HG03175 (cell line): ENCODE results near the gene DNAAF3.
"Not testable (repeated sequence)": the region's sequence is repeated elsewhere in the genome, so short reads cannot be mapped to it uniquely, and the experiment has no call there.

Experiments used
- ATAC-seq: cut with Tn5 transposase; IDR thresholded peaks from one replicate; pipeline ENCODE4 v1.9.1; 2021; ENCODE audit warnings: mild to moderate bottlenecking, moderate library complexity; ENCODE audit not compliant: unreplicated experiment

Gene DNAAF3

GRCh38 chr19:55166530-55167268 lies at the start of gene DNAAF3:
Gene DNAAF3, minus strand, starts transcription at chr19:55166613. Its CDS starts 200 bp downstream, at chr19:55166413.
- ATAC-seq = peak; percentile 85

- no peak for ATAC-seq
Observed at GRCh38 chr19:55213547-55213946, 47.1 kb upstream of the DNAAF3 start.

GRCh38 chr19:55212447-55212846 lies 46.0 kb upstream of the DNAAF3 start:
- ATAC-seq = no peak

- ATAC-seq = no peak
Observed at GRCh38 chr19:55209693-55210472, 43.5 kb upstream of the DNAAF3 start.

- no peak for ATAC-seq
Observed at GRCh38 chr19:55208880-55209692, 42.7 kb upstream of the DNAAF3 start, which contains the start of gene PTPRH. Gene PTPRH, minus strand, starts transcription at chr19:55209501. Its CDS starts 68 bp downstream, at chr19:55209433.

DNA sequence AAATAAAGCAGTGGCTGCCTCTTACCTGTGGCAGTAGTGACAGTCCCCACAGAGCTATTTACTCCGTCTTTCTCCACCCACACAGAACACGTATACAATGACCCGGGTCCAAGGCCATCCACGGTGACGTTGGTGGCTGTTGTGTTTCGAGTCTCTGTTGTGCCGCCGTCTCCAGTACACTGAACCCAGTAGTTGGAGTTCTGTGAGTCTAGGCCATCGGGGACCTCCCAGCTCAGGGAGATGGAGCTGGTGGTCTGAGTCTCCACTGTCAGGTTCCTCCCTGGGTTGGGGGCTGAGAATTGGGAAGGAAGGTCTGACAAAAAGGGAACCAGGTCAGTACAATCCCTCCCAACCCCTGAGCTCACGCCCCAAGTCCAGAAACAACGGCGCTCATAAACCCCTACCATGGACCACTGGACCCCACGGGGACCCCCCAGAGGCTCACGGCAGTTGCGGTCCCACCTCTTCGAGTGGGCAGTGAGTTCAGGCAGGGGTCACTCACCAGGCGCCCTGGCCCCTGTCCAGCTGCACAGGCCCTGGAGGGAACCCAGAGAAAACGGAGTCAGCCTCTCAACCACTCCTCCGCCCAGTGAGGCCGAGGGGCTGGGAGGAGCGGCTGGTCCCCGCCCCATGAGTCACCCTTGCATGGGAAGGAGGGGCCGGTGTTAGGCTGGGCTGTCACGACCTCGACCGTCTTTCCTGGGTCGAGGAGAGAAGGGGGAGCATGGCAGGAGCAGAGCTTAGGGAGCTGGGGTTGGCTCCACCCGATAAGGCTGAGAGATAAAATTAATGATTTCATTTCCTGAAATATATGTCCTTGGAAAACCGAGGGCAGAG lies 40.5 kb upstream of the DNAAF3 start:
- no peak for ATAC-seq

DNA sequence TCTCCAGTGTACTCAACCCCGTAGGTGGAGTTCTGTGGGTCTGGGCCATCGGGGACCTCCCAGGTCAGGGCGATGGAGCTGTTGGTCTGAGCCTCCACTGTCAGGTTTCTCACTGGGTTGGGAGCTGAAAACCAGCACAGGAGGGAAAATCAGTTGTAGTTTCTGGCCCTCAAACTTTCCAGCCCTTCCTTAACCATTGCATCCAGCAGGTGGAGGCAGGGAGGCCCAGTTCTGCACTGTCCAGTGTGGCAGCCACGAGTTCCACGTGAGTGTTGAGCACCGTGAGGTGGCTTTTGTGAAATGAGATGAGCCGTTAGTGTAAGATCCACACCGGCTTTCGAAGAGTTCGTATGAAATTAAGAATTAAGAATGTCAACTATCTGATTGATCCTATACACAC lies 35.8 kb upstream of the DNAAF3 start:
- ATAC-seq = not testable (repeated sequence)

DNA sequence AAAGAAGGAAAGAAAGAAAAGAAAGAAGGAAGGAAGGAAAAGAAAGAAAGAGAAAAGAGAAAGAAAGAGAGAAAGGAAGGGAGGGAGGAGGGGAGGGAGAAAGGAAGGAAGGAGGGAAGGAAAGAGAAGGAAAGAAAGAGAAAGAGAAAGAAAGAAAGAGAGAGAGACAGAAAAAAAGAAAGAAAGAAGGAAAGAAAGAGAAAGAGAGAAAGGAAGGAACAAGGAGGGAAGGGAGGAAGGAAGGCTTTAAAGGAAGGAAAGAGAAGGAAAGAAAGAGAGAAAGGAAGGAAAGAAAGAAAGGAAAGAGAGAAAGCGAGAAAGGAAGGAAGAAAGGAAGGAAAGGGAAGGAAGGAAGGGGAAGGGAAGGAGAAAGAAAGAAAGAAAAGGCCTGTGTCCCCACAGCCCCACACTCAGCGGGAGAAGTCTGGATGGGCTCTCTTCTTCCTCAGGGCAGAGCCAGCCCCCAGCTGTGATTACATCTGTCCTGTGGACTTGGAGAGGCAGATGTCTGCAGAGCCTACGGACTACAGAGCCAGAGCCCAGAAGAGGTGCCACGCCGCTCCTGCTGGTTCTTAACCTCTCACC lies 33.3 kb upstream of the DNAAF3 start:
- no peak for ATAC-seq

GRCh38 chr19:55198651-55199050 lies 32.2 kb upstream of the DNAAF3 start:
- no peak for ATAC-seq

GRCh38 chr19:55197528-55197927 lies 31.1 kb upstream of the DNAAF3 start:
- no peak for ATAC-seq

GRCh38 chr19:55196803-55197202 lies 30.4 kb upstream of the DNAAF3 start:
- no peak for ATAC-seq

- no peak for ATAC-seq
Observed at GRCh38 chr19:55193481-55193880, 27.1 kb upstream of the DNAAF3 start.

DNA sequence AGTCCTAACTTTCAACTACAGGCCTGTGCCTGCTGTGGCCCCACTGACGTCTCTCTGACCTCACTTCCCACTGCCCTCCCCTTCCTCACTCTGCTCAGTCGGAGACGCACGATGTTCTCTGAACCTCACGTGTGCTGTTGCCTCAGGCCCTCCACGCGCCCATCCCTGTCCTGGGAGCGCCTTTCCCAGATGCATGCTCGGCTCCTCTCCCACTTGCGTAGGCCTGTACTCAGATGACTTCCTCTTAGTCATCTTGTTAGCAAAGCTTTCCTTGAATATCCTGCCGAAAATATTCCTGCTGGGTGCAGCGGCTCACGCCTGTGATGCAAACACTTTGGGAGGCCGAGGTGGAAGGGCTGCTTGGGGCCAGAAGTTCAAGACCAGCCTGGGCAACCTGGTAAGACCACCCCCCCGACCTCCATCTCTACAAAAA lies 23.0 kb upstream of the DNAAF3 start:
- ATAC-seq = no peak

DNA sequence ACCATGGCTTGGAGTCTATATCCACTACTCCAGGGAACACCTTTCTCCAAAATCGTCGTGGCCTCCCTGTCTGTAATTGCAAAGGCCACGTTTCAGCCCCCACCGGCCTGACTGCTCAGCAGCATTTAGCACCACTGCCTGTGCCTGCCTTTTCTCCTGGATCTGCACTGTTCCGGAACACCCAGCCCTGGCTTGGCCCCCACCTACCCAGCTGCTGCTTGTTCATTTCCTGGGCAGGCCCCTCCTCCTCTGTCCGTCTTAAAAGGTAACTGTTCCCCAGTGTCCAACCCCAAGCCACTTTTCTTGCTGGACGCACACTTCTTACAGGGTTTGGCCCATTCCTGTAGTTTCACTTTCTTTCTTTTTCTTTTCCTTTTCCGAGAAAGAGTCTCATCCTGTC lies 22.2 kb upstream of the DNAAF3 start:
- ATAC-seq = no peak

- ATAC-seq = no peak
Observed at GRCh38 chr19:55186080-55186479, 19.7 kb upstream of the DNAAF3 start.

DNA sequence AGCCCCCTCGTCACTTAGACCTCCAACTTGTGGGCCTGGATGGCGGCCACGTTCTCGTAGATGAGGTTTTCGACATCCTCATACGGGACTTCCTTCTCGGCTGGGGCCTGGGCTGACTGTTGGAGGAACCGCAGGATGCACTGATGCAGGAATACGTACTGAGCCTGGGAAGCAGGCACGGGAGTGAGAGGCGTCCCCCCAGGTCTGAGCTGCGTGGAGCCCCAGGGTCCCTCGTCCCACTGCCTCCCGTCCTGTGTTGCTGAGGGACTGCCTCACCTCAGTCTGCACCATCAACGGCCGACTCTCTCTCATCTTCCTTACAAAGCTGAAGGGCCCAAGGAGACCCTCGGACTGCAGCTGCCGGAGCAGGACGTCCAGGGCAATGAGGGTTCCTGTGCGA lies 15.3 kb upstream of the DNAAF3 start:
- ATAC-seq = no peak

- ATAC-seq = no peak
Observed at GRCh38 chr19:55179606-55180484, 13.4 kb upstream of the DNAAF3 start, which contains the start of gene SYT5. Gene SYT5, minus strand, starts transcription at chr19:55180289. Its CDS starts 1,248 bp downstream, at chr19:55179041.

GRCh38 chr19:55178781-55179599 lies 12.6 kb upstream of the DNAAF3 start:
- peak; percentile 75 for ATAC-seq
